Tibial nerve (tissue), 4 donors: Measurements from ENCODE around the gene FAM53C. TPM values are rescaled to one million over a fixed set of nuclear protein-coding genes. Genes with fewer than 3 reads are reported as not detected.
"Not testable (repeated sequence)": the region's sequence is repeated elsewhere in the genome, so short reads cannot be mapped to it uniquely, and the experiment has no call there.

Experiments
- DNase-seq, 2 donors: peaks; one replicate each; pipeline ENCODE4 v3.0.0-alpha.2; 2019; ENCODE audit warnings: low spot score in 2 of 2
- H3K27ac ChIP-seq, 4 donors: fragments of 200-600 bp; sonication (generic) in 3 of 4; one replicate each; pipeline ENCODE4 v1.5.1; 2017 to 2019; ENCODE audit warnings: mild to moderate bottlenecking in 1 of 4
- H3K27me3 ChIP-seq, 2 donors: fragments of 200-600 bp; sonication (generic) in 1 of 2; one replicate each; pipeline versions ENCODE4 v1.5.1 to v1.6.0; 2017 to 2019
- H3K36me3 ChIP-seq, 3 donors: fragments of 200-600 bp; sonication (generic); one replicate each; pipeline ENCODE4 v1.5.1; 2018 to 2019
- H3K4me1 ChIP-seq, 4 donors: fragments of 200-600 bp; sonication (generic) in 3 of 4; one replicate each; pipeline ENCODE4 v1.5.1; 2017 to 2019
- H3K4me3 ChIP-seq, 4 donors: fragments of 200-600 bp; sonication (generic) in 3 of 4; one replicate each; pipeline ENCODE4 v1.5.1; 2017 to 2019; ENCODE audit warnings: mild to moderate bottlenecking in 1 of 4, moderate library complexity in 1 of 4
- H3K9me3 ChIP-seq, 4 donors: fragments of 200-600 bp; sonication (generic) in 3 of 4; one replicate each; pipeline ENCODE4 v1.5.1; 2017 to 2019
- CTCF ChIP-seq, 5 experiments: fragments of 200-600 bp in 3 of 5; fragments of 450-650 bp in 2 of 5; sonication (generic) in 3 of 5; IDR thresholded peaks; one replicate each; pipeline ENCODE4 v1.5.1; 2016 to 2019; ENCODE audit warnings: antibody characterized with exemption in 5 of 5, mild to moderate bottlenecking in 3 of 5, moderate library complexity in 2 of 5
- EP300 ChIP-seq, 2 donors: sonication (generic); formaldehyde crosslinking; IDR thresholded peaks; one replicate each; pipeline ENCODE4 v1.6.1; 2017; ENCODE audit warnings: antibody characterized with exemption in 2 of 2, mild to moderate bottlenecking in 1 of 2
- POLR2A ChIP-seq, 2 donors: fragments of 450-650 bp; IDR thresholded peaks; one replicate each; pipeline ENCODE4 v1.6.1; 2017; ENCODE audit warnings: antibody characterized with exemption in 2 of 2, mild to moderate bottlenecking in 2 of 2, moderate library complexity in 2 of 2
- WGBS, 2 donors: methylation state at CpG; one replicate each; pipeline ENCODE4 v1.1.5; 2018; 5-methylcytosine and 5-hydroxymethylcytosine counted together
- total RNA-seq, 4 donors: library from RNA; depleted of rRNA; stranded (reverse); fragments of >200 nt; gene quantifications; one replicate each; pipeline ENCODE4 v1.1.0, GENCODE V29; 2016

Gene FAM53C
- total RNA-seq, 4 donors from 2014 or later, result 15.5 to 39.1 (median 21.6) TPM

- no peak overlapping the region for H3K4me3 ChIP-seq
- WGBS, 2 donors, result 73 to 85% methylated on average over 3 of the region's 3 CpGs
Observed at GRCh38 chr5:138316355-138316754, 21.7 kb upstream of the FAM53C start.

GRCh38 chr5:138318211-138318610 lies 19.9 kb upstream of the FAM53C start:
- H3K4me1 ChIP-seq, H3K36me3 ChIP-seq, H3K4me3 ChIP-seq, H3K27me3 ChIP-seq, H3K27ac ChIP-seq, H3K9me3 ChIP-seq, DNase-seq: not testable (repeated sequence)
- WGBS, 2 donors, result 96 to 99% methylated on average over 4 of the region's 4 CpGs

More at GRCh38 chr5:138316355-138316754, 21.7 kb upstream of the FAM53C start:
- Histone ChIP-seq H3K27me3 (no peaks in the 10 kb centered on the region), H3K9me3 (no peaks in the 10 kb centered on the region), H3K4me1 (no peaks in the 10 kb centered on the region), H3K27ac (no peak overlapping the region), H3K36me3 (no peaks in the 10 kb centered on the region)
- no peak for DNase-seq
- TF ChIP-seq EP300 (IDR thresholded peaks at IDR 0.05), result no peak
- no peak for TF ChIP-seq CTCF (IDR thresholded peaks at IDR 0.05)
- TF ChIP-seq POLR2A (IDR thresholded peaks at IDR 0.05), result no peak

GRCh38 chr5:138330813-138331448 lies 7.1 kb upstream of the FAM53C start:
- 1 to 3% methylated on average over 11 to 12 of the region's 12 CpGs for WGBS, 2 donors
- TF ChIP-seq POLR2A (IDR thresholded peaks at IDR 0.05) (no peak), CTCF (IDR thresholded peaks at IDR 0.05) (no peak), EP300 (IDR thresholded peaks at IDR 0.05) (no peak)
- no peaks in the 10 kb centered on the region for H3K27me3 ChIP-seq
- no peaks in the 10 kb centered on the region for H3K36me3 ChIP-seq
- peaks cover 0 to 15% (median 8%) of the 10 kb centered on the region in 4 donors for H3K4me1 ChIP-seq
- H3K4me3 ChIP-seq, result peak overlapping the region; percentile 33 to 57 (median 48)
- H3K9me3 ChIP-seq, result no peaks in the 10 kb centered on the region
- H3K27ac ChIP-seq, result no peak overlapping the region
- DNase-seq, result no peak

- peaks cover 0 to 17% (median 8%) of the 10 kb centered on the region in 4 donors for H3K4me1 ChIP-seq
- H3K27me3 ChIP-seq, result no peaks in the 10 kb centered on the region
- H3K4me3 ChIP-seq, result peak within 1 kb of the TSS; percentile 33 to 57 (median 48)
- H3K27ac ChIP-seq, result peak within 1 kb of the TSS in 2 of 4 donors; percentile 26 to 27
- 0 to 1% methylated on average over 54 to 55 of the region's 55 CpGs for WGBS, 2 donors
- DNase-seq, result peak; percentile 96 to 98
- H3K9me3 ChIP-seq, result no peaks in the 10 kb centered on the region
- TF ChIP-seq EP300 (IDR thresholded peaks at IDR 0.05) (peak; percentile 61 to 65), CTCF (IDR thresholded peaks at IDR 0.05) (peak in 1 of 5 experiments; percentile 60), POLR2A (IDR thresholded peaks at IDR 0.05) (peak in 1 of 2 donors; percentile 39)
- no peaks in the 10 kb centered on the region for H3K36me3 ChIP-seq
Observed at GRCh38 chr5:138331449-138332368, 6.4 kb upstream of the FAM53C start, which contains the start of gene CDC25C. Gene CDC25C, minus strand, starts transcription at chr5:138331804. Its CDS starts 624 bp downstream, at chr5:138331180.

- 56 to 80% methylated on average over 3 of the region's 3 CpGs for WGBS, 2 donors
- no peak for DNase-seq
- TF ChIP-seq POLR2A (IDR thresholded peaks at IDR 0.05) (no peak), EP300 (IDR thresholded peaks at IDR 0.05) (no peak), CTCF (IDR thresholded peaks at IDR 0.05) (no peak)
- Histone ChIP-seq H3K4me1 (peaks cover 0 to 33% (median 15%) of the 10 kb centered on the region in 4 donors), H3K27ac (no peak overlapping the region), H3K36me3 (no peaks in the 10 kb centered on the region), H3K4me3 (no peak overlapping the region), H3K9me3 (no peaks in the 10 kb centered on the region), H3K27me3 (no peaks in the 10 kb centered on the region)
Observed at GRCh38 chr5:138334867-138335447, 3.1 kb upstream of the FAM53C start.
